GM19193 (cell line): Measurements from ENCODE around the gene MON1A.

Source experiments
- POLR2A ChIP-seq: IDR thresholded peaks from 4 replicates; pipeline ENCODE4 v1.6.1; 2011; ENCODE audit not compliant: insufficient read depth, insufficient read length; ENCODE audit errors: extremely low read depth

The MON1A gene

DNA sequence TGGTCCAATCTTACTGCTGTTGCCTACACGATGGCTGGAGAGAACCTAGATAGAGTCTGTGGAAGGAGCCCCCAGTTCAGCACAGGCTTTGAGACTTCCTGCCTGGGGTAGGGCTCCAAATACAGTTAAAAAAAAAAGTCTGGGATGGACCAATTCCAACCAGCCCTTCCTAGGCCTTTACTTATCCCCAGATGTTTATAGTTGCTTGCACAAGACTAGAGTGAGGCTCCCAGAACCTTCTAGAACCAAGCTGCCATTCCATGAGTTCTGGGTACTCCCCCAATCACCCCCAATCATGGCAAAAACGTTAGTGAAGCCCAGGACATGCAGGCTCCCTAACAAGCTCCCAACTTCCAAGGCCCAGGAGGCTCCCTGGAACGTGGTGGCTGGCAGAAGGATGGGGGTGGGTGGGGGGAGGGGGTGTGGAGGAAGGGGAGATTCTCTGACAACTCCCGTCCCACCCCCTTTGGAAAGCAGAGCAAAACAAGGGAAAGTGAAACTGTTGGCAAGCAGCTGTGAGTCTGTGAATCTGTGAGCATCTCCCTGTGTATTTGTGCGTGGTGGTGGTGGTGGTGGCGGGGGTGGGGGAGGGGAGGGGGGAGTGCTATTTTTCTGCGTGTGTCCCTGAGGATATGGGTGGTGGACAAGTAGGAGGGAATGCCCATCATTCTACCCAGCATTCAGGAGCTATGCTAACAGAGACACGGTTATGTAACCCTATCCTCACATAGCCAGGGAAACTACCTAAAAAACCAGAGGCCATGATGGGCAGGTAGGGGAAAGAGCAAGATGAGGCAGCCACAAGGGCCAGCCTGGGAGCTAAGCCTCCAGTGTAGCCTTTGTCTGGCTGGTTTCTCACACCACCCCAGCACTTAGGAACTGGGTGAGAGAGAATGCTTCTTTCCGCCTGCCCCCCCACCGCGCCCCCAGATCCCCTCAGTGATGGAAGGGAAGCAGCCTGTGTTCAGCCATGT lies 28.0 kb downstream of the MON1A start:
- TF ChIP-seq POLR2A, result no peak

- no peak for TF ChIP-seq POLR2A
Measured at GRCh38 chr3:49900491-49901153, 29.0 kb downstream of the MON1A start.

GRCh38 chr3:49899815-49900214 lies 29.8 kb downstream of the MON1A start:
- TF ChIP-seq POLR2A, result no peak

- TF ChIP-seq POLR2A, result no peak
Measured at GRCh38 chr3:49898991-49899390, 30.6 kb downstream of the MON1A start.

DNA sequence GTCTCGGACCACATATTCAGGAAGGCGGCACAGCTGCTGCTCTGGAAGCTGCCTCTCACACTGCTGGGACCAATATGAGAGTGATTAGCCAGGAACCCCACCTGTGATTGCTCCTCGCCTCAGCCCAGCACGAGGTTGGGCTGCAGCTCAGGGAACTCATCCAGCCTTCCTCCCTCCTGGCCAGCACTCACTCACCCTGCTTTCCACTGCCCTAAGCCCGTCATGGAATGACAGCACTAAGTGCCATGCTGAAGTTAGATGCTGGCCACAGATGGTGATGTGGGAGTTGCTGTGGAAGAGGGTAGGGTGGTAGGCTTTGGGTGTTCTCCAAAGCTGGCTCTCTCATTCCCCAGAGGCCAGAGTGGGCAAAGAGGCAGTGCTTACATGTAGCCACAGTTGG lies 33.3 kb downstream of the MON1A start:
- TF ChIP-seq POLR2A, result no peak

GRCh38 chr3:49895791-49896190 lies 33.8 kb downstream of the MON1A start:
- TF ChIP-seq POLR2A, result no peak

DNA sequence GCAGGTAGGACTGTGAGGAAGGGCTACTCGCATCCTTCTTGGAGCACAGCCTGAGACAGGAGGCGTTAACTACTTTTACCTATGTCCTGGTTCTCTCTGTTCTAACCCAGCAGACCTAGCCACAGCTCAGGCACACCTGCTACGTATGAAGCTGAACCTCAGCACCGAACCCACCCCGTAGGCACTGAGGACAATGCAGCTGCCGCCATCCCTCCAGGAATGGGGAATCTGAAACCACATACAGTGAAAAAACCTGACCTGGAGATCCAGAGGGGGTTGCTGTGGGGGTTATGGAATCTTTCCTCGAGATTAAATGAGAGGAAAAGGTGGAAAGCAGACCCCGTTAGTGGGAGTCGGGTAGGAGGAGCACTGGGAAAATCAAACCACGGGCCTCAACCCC lies 40.3 kb downstream of the MON1A start:
- TF ChIP-seq POLR2A, result no peak

DNA sequence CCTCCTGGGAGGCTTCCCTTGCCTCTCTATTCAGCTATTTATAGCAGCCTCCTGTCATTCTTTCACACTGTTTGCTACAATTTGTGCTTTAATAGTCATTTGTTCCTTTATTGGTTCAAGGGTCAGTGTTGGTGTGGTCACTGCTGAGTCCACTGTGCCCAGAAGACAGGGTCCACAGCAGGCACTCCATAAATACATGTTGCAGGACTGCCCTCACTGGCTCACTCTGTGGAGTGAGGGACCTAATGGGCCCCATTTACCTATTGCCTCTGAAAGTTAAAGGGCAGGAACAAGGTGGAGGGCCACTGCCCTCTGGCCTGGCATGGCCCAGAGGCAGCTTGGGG lies 42.7 kb downstream of the MON1A start:
- TF ChIP-seq POLR2A, result no peak

DNA sequence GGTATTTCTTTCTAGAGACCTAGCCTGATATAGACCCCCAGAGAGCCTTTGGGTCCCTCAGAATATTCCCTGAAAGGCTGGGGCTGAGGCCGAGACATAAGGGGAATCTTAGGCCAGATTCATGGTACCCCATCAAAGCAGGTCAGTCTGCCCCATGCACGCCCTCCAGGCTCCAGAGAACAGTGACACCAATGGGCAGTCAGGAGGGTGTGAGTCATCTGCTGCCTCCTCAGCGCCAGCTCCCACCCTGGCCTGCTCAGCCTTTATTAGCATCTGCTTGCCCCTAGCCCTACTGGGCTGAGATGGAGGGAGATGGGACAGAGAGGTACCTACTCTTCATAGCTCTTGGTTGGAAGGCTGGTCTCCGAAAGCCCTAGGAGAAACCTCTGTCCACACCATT lies 45.6 kb downstream of the MON1A start:
- TF ChIP-seq POLR2A, result no peak

GRCh38 chr3:49882166-49882565 lies 47.4 kb downstream of the MON1A start:
- no peak for TF ChIP-seq POLR2A

GRCh38 chr3:49880581-49881315 lies 48.9 kb downstream of the MON1A start:
- TF ChIP-seq POLR2A, result no peak

DNA sequence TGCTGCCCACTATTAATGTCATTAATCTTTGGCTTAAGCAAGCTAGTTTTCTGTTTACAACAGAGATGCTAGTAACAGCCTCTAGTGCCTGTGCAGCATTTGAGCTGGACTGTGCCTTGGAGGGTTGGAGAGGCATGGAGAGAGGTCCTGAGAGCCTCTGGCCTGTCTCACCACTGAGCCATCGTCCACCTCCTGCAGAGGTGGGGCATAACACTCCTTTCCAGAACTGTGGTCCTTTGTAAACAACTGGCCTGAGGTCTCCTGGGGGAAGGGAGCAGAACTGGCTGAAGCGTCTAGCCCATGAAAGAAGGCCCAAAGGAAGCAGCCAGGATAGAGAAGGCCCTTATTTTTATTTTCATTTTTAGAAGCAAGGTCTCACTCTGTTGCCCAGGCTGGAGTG lies 49.9 kb downstream of the MON1A start:
- TF ChIP-seq POLR2A, result no peak

DNA sequence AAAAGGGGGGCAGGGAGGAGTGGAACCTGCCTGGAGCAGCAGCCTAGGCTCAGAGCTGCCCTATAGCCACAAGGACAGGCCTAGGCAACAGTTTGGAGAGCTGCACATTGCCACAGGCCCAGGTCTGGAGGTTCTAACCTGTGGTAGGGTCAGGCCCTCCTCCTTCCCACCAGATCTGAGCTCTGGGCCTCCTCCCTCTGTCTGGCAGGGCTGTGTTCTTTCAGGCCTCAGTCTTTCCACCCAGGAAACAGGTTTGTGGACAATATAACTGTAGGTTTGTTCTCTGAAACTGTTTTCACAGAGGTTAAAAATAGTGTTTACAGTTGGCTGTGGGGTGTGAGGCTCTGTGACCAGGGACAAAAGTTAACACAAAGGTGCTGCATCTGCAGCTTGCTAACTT lies 50.9 kb downstream of the MON1A start:
- no peak for TF ChIP-seq POLR2A

- TF ChIP-seq POLR2A, result no peak
Measured at GRCh38 chr3:49877716-49878115, 51.9 kb downstream of the MON1A start.

DNA sequence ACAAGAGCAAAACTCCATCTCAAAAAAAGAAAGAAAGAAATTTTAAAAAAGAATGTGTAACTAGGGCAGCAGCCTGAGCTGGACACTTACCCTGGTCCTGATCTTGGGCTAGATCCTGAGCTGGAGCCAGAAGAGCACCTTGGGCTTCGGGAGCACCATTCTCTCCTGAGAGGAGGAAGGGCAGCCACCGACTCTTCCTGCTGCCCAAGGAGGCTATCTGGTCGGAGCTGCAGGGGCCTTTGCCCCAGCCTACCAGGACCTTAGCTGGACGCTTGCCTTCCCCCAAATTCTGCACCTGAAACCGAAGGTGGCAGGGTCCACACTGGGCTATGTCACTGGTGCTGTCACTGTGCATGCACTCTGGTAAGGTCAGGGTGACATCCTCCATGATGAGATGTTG lies 53.0 kb downstream of the MON1A start:
- TF ChIP-seq POLR2A, result no peak

- TF ChIP-seq POLR2A, result no peak
Measured at GRCh38 chr3:49873623-49874022, 56.0 kb downstream of the MON1A start.

- TF ChIP-seq POLR2A, result no peak
Measured at GRCh38 chr3:49872801-49873281, 56.8 kb downstream of the MON1A start.
